Dendritic cell treated with granulocyte-macrophage colony-stimulating factor and Interleukin-4, amounts not matched to agents 40 ng/mL and 50 ng/mL, for 4 days (primary cell): ENCODE data around the gene NAMPT.

ENCODE experiments used
- H3K27ac Mint-ChIP-seq: one replicate; pipeline ENCODE4 v1.8.0; 2022; ENCODE audit warnings: mild to moderate bottlenecking, mixed read lengths
- H3K27me3 Mint-ChIP-seq: one replicate; pipeline ENCODE4 v1.8.0; 2022; ENCODE audit warnings: mild to moderate bottlenecking, mixed read lengths
- H3K36me3 Mint-ChIP-seq: one replicate; pipeline ENCODE4 v1.8.0; 2022; ENCODE audit warnings: low read depth, mixed read lengths
- H3K4me1 Mint-ChIP-seq: one replicate; pipeline ENCODE4 v1.8.0; 2022; ENCODE audit warnings: low read depth, mixed read lengths
- H3K4me3 Mint-ChIP-seq: one replicate; pipeline ENCODE4 v1.8.0; 2022; ENCODE audit warnings: mild to moderate bottlenecking, moderate library complexity, mixed read lengths
- H3K9me3 Mint-ChIP-seq: one replicate; pipeline ENCODE4 v1.8.0; 2022; ENCODE audit warnings: mixed read lengths
- intact Hi-C: fragments of 100-400 bp; cut with micrococcal nuclease; formaldehyde crosslinking; loops from one replicate; pipeline ENCODE4 v1.15.0; 2022

The NAMPT gene

DNA sequence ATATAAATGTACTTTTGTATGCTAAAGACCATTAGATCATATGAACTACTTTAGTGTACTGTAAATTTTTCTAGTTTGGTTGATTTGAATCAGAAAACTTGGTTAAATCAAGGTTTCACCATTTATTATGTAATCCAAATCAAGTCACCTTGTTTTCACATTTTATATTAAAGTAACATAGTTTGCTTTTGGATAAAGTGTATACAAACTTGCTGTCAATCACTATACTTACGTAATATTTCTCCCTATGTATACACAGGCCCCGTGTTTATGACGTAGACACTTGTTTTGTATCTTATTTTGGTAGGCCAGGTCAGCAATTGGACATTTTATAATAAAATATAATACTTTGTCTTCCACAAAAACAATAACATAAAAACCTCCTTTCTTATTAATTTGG is 32.2 kb downstream of the NAMPT start:
- H3K27me3 Mint-ChIP-seq, result no peaks in the 10 kb centered on the region
- H3K4me1 Mint-ChIP-seq, result no peaks in the 10 kb centered on the region
- no peak overlapping the region for H3K4me3 Mint-ChIP-seq
- intact Hi-C loops, result no loop called here
- peaks cover 69% of the 10 kb centered on the region for H3K36me3 Mint-ChIP-seq
- peaks cover 6% of the 10 kb centered on the region for H3K9me3 Mint-ChIP-seq
- no peak overlapping the region for H3K27ac Mint-ChIP-seq

GRCh38 chr7:106249488-106249887 is 35.3 kb downstream of the NAMPT start:
- Mint-ChIP-seq H3K36me3 (peaks cover 60% of the 10 kb centered on the region), H3K4me1 (no peaks in the 10 kb centered on the region), H3K27me3 (no peaks in the 10 kb centered on the region), H3K27ac (no peak overlapping the region), H3K9me3 (peaks cover 16% of the 10 kb centered on the region), H3K4me3 (no peak overlapping the region)
- intact Hi-C loops, result no loop called here

- Mint-ChIP-seq H3K9me3 (peaks cover 16% of the 10 kb centered on the region), H3K27ac (no peak overlapping the region), H3K4me1 (no peaks in the 10 kb centered on the region), H3K36me3 (peaks cover 51% of the 10 kb centered on the region), H3K27me3 (no peaks in the 10 kb centered on the region), H3K4me3 (no peak overlapping the region)
- intact Hi-C loops, result no loop called here
Observed at GRCh38 chr7:106248600-106248999, 36.2 kb downstream of the NAMPT start.

GRCh38 chr7:106247841-106248240 is 36.9 kb downstream of the NAMPT start:
- H3K4me3 Mint-ChIP-seq, result no peak overlapping the region

GRCh38 chr7:106246902-106247711 is 37.7 kb downstream of the NAMPT start:
- Mint-ChIP-seq H3K27me3 (peaks cover 3% of the 10 kb centered on the region), H3K27ac (no peak overlapping the region), H3K36me3 (peaks cover 39% of the 10 kb centered on the region), H3K4me3 (no peak overlapping the region), H3K4me1 (no peaks in the 10 kb centered on the region), H3K9me3 (peaks cover 16% of the 10 kb centered on the region)
- intact Hi-C loops, result no loop called here

More at GRCh38 chr7:106247841-106248240, 36.9 kb downstream of the NAMPT start:
- H3K27me3 Mint-ChIP-seq, result peaks cover 2% of the 10 kb centered on the region
- no peak overlapping the region for H3K27ac Mint-ChIP-seq
- H3K36me3 Mint-ChIP-seq, result peaks cover 44% of the 10 kb centered on the region
- H3K9me3 Mint-ChIP-seq, result peaks cover 16% of the 10 kb centered on the region
- intact Hi-C loops, result no loop called here
- no peaks in the 10 kb centered on the region for H3K4me1 Mint-ChIP-seq

DNA sequence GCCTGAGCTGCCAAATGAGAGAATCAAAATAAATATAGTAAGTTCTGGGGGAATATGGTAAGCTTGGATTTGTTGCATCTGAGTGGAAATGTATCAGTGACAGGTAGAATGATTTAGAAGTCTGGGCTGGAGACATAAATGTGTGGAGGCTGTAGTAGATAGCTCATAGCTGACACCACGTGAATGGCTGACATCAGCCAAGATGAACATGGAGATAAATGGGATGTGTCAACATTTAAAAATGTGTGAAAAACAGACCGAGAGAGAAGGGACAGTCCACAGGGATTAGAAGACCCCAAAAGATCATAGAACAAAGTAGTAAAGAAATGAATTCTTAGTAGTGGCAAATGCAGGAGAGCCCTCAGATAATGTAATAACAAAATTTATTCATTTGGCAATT is 40.9 kb downstream of the NAMPT start:
- intact Hi-C loops, result no loop called here
- Mint-ChIP-seq H3K36me3 (peaks cover 18% of the 10 kb centered on the region), H3K27me3 (peaks cover 3% of the 10 kb centered on the region), H3K27ac (no peak overlapping the region), H3K4me1 (no peaks in the 10 kb centered on the region), H3K9me3 (peaks cover 16% of the 10 kb centered on the region), H3K4me3 (no peak overlapping the region)

GRCh38 chr7:106239406-106239805 is 45.4 kb downstream of the NAMPT start:
- Mint-ChIP-seq H3K4me3 (no peak overlapping the region), H3K36me3 (no peaks in the 10 kb centered on the region), H3K27ac (no peak overlapping the region), H3K9me3 (no peaks in the 10 kb centered on the region), H3K4me1 (peaks cover 18% of the 10 kb centered on the region), H3K27me3 (peaks cover 5% of the 10 kb centered on the region)
- intact Hi-C loops, result no loop called here

- H3K9me3 Mint-ChIP-seq, result no peaks in the 10 kb centered on the region
- H3K27me3 Mint-ChIP-seq, result peaks cover 5% of the 10 kb centered on the region
- H3K36me3 Mint-ChIP-seq, result no peaks in the 10 kb centered on the region
- no peak overlapping the region for H3K27ac Mint-ChIP-seq
- H3K4me3 Mint-ChIP-seq, result no peak overlapping the region
- intact Hi-C loops, result no loop called here
- peaks cover 19% of the 10 kb centered on the region for H3K4me1 Mint-ChIP-seq
Observed at GRCh38 chr7:106238830-106239229, 46.0 kb downstream of the NAMPT start.

- peaks cover 9% of the 10 kb centered on the region for H3K27me3 Mint-ChIP-seq
- H3K9me3 Mint-ChIP-seq, result no peaks in the 10 kb centered on the region
- intact Hi-C loops, result no loop called here
- no peak overlapping the region for H3K4me3 Mint-ChIP-seq
- no peaks in the 10 kb centered on the region for H3K36me3 Mint-ChIP-seq
- H3K4me1 Mint-ChIP-seq, result peaks cover 19% of the 10 kb centered on the region
- H3K27ac Mint-ChIP-seq, result peak overlapping the region; percentile 75
Observed at GRCh38 chr7:106236065-106236464, 48.7 kb downstream of the NAMPT start.

DNA sequence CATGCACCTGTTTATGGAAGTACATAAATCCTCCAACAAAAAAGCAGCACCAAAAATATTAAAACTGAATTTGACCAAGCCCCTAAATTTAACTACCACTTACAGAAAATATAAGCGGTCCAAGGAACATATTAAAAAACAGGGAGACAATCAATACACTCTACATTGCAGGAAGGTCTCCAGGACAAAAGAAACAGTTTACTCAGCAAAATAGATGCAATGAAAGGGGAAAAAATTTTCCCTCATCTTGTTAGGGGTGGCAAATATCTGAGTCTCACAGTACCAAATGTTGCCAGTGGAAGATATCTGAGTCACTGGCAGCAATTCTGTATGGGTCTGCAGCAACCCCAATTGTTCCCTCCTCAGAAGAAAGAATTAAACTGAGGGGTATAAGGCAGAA is 50.4 kb downstream of the NAMPT start:
- peaks cover 19% of the 10 kb centered on the region for H3K4me1 Mint-ChIP-seq
- no peak overlapping the region for H3K27ac Mint-ChIP-seq
- intact Hi-C loops, result no loop called here
- no peak overlapping the region for H3K4me3 Mint-ChIP-seq
- no peaks in the 10 kb centered on the region for H3K9me3 Mint-ChIP-seq
- H3K27me3 Mint-ChIP-seq, result peaks cover 9% of the 10 kb centered on the region
- no peaks in the 10 kb centered on the region for H3K36me3 Mint-ChIP-seq

GRCh38 chr7:106231856-106232490 is 52.8 kb downstream of the NAMPT start:
- no peaks in the 10 kb centered on the region for H3K9me3 Mint-ChIP-seq
- H3K36me3 Mint-ChIP-seq, result no peaks in the 10 kb centered on the region
- H3K27me3 Mint-ChIP-seq, result peaks cover 9% of the 10 kb centered on the region
- H3K4me3 Mint-ChIP-seq, result no peak overlapping the region
- intact Hi-C loops, result no loop called here
- H3K4me1 Mint-ChIP-seq, result peaks cover 19% of the 10 kb centered on the region
- no peak overlapping the region for H3K27ac Mint-ChIP-seq

DNA sequence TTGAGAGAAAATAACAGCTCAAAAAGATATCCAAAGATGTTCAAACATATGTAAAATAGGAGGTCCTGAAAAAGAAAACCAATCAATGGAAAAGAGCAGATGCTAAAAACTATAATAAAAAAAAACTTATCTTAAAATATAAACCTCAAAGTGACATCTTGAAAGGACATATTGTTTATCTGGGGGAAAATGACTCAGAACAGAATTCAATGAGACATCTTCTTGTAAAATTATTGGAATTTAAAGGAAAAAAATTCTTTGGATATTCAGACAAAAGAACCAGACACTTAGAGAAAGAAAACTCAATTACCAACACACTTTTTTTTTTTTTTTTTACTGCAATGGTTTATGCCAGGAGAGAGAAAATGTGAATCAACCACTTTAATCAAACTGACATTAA is 58.9 kb downstream of the NAMPT start:
- H3K27me3 Mint-ChIP-seq, result peaks cover 13% of the 10 kb centered on the region
- H3K4me1 Mint-ChIP-seq, result no peaks in the 10 kb centered on the region
- intact Hi-C loops, result no loop called here
- H3K36me3 Mint-ChIP-seq, result no peaks in the 10 kb centered on the region
- no peaks in the 10 kb centered on the region for H3K9me3 Mint-ChIP-seq
- H3K27ac Mint-ChIP-seq, result no peak overlapping the region
- no peak overlapping the region for H3K4me3 Mint-ChIP-seq

- Mint-ChIP-seq H3K36me3 (no peaks in the 10 kb centered on the region), H3K4me3 (no peak overlapping the region), H3K27me3 (peaks cover 14% of the 10 kb centered on the region), H3K4me1 (no peaks in the 10 kb centered on the region), H3K9me3 (no peaks in the 10 kb centered on the region), H3K27ac (no peak overlapping the region)
- intact Hi-C loops, result no loop called here
Observed at GRCh38 chr7:106224797-106225196, 60.0 kb downstream of the NAMPT start.

GRCh38 chr7:106223156-106223555 is 61.6 kb downstream of the NAMPT start:
- H3K27ac Mint-ChIP-seq, result no peak overlapping the region
- no peaks in the 10 kb centered on the region for H3K4me1 Mint-ChIP-seq
- no peak overlapping the region for H3K4me3 Mint-ChIP-seq
- peaks cover 18% of the 10 kb centered on the region for H3K27me3 Mint-ChIP-seq
- intact Hi-C loops, result no loop called here
- H3K36me3 Mint-ChIP-seq, result no peaks in the 10 kb centered on the region
- H3K9me3 Mint-ChIP-seq, result no peaks in the 10 kb centered on the region
